SK-N-MC (cell line): ENCODE data around the gene LCMT1.

Source experiments
- EZH2 ChIP-seq: fragments of 200-600 bp; sonication (generic); IDR thresholded peaks from one replicate; pipeline ENCODE4 v1.6.1; 2017; ENCODE audit warnings: antibody characterized with exemption
- FOXP2 ChIP-seq: optimal IDR thresholded peaks from 2 replicates; pipeline ENCODE3; 2011; ENCODE audit warnings: mild to moderate bottlenecking, moderate library complexity; ENCODE audit not compliant: insufficient read depth; ENCODE audit errors: extremely low read length, control extremely low read depth
- POLR2AphosphoS5 ChIP-seq: IDR thresholded peaks from 2 replicates; pipeline ENCODE4 v1.6.1; 2012; ENCODE audit warnings: mild to moderate bottlenecking, low read depth, low read length, borderline replicate concordance

DNA sequence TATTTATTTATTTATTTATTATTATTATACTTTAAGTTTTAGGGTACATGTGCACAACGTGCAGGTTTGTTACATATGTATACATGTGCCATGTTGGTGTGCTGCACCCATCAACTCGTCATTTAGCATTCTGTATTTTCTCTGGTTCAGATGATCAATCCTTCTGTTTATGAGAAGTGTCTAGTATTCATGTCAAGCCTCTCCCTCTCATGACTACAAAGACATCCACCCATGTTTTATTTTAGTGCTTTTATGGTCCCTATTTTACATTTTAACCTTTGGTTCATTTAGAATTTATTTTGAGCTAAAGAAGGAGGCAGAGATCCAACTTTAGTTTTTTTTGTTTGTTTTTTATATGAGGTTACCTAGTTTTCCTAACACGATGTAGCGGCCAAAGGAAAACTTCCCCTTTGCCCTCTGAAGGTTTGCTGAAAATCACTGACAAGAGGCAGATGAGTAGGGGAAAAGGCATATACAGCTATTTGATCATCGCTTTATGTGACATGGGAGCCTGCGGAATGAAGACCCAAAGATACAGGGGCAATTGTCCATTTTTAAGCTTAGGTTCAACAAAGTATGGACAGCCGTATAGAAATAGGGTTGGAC, 82.8 kb downstream of the LCMT1 start:
- TF ChIP-seq POLR2AphosphoS5 (no peak), EZH2 (no peak), FOXP2 (no peak)
